PFSK-1 (cell line): ENCODE data around the gene NPHS2.

Experiments used
- POLR2AphosphoS5 ChIP-seq: IDR thresholded peaks from 2 replicates; pipeline ENCODE4 v1.6.1; 2012; ENCODE audit warnings: low read depth, mild to moderate bottlenecking, control low read depth, low read length, moderate library complexity
- SIN3A ChIP-seq: IDR thresholded peaks from 2 replicates; pipeline ENCODE4 v1.6.1; 2012; ENCODE audit warnings: mild to moderate bottlenecking, low read length, moderate library complexity, borderline replicate concordance; ENCODE audit not compliant: insufficient read depth
- TAF1 ChIP-seq: IDR thresholded peaks from 2 replicates; pipeline ENCODE4 v1.6.1; 2012; ENCODE audit warnings: low read length, control low read depth, borderline replicate concordance; ENCODE audit not compliant: insufficient read depth

DNA sequence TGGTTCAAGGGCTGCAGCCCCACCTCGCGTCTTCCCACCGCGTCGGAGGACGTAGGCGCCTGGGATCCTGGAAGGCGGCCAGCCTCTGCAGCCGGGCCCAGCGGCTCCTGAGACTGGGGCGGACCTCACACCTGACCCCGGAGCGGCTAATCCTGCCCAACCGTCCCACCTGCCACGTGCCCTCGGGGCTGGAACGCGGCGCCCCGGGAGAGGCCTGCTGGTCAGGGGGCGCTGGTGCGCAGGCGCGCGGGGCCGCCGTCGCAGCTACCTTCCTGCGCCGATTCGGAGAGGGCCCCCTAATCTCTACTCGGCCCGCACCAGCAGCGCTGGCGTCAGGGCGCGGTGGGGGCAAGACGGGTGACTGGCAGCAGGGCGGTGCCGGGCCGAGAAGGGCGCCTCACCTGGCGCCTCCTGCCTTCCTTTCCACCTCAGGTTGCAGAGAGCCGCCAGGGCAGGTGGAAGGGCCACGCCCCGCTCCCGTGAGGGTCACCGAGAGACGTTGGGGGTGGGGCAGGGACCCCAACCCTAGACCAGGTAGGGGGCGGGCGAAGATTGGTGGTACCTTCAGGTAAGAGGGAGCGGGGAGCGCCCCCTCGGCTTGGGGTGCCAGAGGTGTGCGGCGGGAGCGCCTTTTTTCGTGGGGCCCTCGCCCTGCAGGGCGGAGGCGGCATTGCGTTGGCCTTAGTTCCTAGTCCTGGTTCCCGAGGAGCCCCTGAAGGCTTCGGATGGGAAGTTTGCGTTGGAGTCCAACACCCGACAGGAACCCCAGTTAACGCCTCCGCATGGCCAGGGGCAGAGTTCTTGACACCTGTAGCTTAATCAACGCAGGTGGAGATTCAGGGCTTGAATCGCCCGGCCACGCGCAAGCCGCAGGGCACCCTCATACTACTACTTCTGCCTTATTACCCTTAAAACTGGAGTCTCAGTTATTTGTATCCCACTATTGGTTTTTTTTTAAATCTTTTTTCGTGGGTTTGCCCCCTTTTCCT is 16.1 kb upstream of the NPHS2 start, which contains the start of gene TDRD5:
- TF ChIP-seq TAF1 (no peak), SIN3A (no peak), POLR2AphosphoS5 (no peak)
